Measurements from ENCODE around the gene SACM1L.

The SACM1L gene

DNA sequence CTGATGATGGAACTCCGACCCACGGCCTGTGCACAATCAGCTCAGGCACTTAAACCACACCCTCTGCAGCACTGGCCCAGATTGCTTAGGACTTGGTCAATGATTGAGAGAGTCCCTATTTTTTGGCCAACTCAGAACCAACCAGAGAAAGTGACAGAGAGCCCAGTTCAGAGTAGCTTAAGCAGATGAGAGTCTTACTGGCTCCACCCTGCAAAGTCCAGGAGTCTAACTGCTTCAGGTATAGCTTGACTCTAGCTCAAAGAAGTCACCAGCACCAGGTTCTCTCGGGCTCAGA lies 87.1 kb downstream of the SACM1L start:
- Mint-ChIP-seq H3K4me1 (peaks cover 19% of the 10 kb centered on the region), H3K27me3 (peaks cover 66% of the 10 kb centered on the region), H3K27ac (no peak overlapping the region), H3K9me3 (no peaks in the 10 kb centered on the region), H3K4me3 (no peak overlapping the region)
- DNase-seq (no peak), ATAC-seq (no peak)

DNA sequence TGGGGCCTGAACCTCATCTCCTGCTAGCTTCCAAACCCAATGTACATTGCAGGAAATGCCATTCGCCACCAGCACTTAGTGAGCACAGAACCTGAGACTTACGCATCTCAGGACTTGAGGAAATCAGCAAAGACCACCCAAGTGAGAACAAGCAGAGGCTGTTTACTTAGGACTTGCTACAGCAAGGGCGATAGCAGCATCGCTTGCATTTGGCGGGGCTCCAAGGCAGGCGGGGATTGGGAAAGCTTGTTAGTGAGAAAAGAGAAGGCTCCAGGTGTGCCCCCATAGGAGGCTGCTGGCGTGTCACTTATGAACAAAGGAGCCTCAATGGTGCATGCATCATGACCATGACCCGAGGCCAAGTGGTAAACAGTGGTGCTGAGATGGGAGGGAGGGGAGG lies 87.4 kb downstream of the SACM1L start:
- Mint-ChIP-seq H3K9me3 (no peaks in the 10 kb centered on the region), H3K4me3 (no peak overlapping the region), H3K4me1 (peaks cover 18% of the 10 kb centered on the region), H3K27ac (no peak overlapping the region), H3K27me3 (peaks cover 62% of the 10 kb centered on the region)
- no peak for DNase-seq
- ATAC-seq, result no peak

DNA sequence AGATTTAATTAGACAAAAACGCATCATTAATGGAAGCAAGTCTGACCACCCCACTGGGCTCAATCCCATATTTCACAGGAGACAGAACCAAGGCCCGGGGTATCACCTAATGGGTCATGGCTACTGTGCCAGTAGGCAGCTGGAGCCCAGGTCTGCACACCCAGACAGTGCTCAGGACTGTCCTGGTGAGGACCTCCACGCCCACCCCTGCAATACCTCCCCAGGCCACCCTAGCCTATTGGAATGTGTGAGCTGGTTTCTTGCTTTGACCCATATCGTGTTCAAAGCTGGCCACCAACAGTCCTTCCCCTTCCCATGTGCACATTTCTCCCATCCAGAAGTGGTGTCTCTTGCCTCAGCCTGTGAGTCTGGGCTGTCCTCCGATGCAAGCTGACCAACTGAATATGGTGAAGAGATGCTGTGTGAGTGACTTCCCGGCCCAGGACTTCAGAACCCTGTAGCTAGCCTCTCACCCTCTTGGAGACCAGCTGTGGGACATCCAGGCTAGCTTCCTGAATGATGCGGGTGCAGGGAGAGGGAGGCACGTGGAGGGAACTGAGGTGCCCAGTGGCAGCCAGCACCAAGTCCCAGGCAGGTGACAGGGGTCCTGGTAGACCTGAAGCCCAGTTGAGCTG lies 88.0 kb downstream of the SACM1L start:
- ATAC-seq, result no peak
- Mint-ChIP-seq H3K27ac (no peak overlapping the region), H3K4me3 (no peak overlapping the region), H3K4me1 (peaks cover 11% of the 10 kb centered on the region), H3K27me3 (peaks cover 56% of the 10 kb centered on the region), H3K9me3 (no peaks in the 10 kb centered on the region)
- no peak for DNase-seq

DNA sequence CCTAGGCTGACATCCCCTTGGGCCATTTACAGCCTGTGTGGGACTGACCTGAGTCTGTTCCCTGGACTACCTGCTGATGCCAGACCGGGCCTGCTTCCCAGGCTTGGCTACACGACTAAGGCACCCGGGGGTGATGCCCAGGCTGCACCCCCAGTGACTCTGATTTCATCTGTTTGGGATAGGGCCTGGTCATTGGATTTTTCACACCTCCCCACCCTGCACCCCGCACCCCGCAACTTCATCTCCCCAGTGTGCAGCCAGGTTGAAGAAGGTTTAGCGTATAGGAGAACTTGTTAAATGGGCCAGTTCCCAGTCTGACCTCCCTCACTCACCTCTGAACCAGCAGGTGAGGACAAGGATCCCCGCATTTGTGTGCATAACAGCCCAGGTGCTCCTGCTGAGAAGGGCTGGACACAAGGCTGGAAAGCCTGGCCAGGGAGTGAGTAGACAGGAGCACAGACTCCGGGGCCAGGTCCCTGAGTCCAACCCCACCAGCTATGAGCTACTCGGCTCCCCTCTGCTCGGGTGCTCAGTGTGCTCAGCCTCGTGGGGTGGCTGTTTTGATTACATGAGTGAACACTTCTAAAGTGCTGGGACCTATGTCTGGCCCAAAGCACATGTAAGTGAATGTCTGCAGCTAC lies 88.7 kb downstream of the SACM1L start:
- ATAC-seq, result no peak
- Mint-ChIP-seq H3K4me1 (peaks cover 5% of the 10 kb centered on the region), H3K27ac (no peak overlapping the region), H3K27me3 (peaks cover 50% of the 10 kb centered on the region), H3K9me3 (no peaks in the 10 kb centered on the region), H3K4me3 (no peak overlapping the region)
- no peak for DNase-seq

DNA sequence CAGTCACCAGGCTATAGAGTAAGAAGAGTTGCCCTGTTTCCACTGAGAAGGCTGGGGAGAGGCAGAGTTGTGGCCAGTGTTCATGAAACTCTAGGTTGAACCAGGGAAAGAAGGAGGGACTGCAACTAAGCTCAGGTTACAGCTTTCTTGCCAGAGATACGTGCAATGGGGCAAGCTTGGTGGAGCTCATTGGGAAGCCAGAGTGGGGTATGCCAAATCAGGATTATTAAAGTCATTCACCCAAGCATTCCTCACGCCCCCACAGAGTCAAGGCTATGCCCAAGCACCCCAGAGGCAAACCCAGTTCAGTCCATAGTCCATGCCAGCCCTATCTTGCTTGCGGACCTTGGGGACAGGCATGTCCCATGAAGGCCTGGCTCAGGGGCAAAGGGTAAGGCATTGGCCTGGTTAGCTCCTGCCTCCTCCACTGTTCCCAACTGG lies 89.6 kb downstream of the SACM1L start:
- H3K4me3 Mint-ChIP-seq, result no peak overlapping the region
- no peaks in the 10 kb centered on the region for H3K9me3 Mint-ChIP-seq
- no peak overlapping the region for H3K27ac Mint-ChIP-seq
- no peaks in the 10 kb centered on the region for H3K4me1 Mint-ChIP-seq
- peaks cover 42% of the 10 kb centered on the region for H3K27me3 Mint-ChIP-seq
- no peak for DNase-seq
- no peak for ATAC-seq

DNA sequence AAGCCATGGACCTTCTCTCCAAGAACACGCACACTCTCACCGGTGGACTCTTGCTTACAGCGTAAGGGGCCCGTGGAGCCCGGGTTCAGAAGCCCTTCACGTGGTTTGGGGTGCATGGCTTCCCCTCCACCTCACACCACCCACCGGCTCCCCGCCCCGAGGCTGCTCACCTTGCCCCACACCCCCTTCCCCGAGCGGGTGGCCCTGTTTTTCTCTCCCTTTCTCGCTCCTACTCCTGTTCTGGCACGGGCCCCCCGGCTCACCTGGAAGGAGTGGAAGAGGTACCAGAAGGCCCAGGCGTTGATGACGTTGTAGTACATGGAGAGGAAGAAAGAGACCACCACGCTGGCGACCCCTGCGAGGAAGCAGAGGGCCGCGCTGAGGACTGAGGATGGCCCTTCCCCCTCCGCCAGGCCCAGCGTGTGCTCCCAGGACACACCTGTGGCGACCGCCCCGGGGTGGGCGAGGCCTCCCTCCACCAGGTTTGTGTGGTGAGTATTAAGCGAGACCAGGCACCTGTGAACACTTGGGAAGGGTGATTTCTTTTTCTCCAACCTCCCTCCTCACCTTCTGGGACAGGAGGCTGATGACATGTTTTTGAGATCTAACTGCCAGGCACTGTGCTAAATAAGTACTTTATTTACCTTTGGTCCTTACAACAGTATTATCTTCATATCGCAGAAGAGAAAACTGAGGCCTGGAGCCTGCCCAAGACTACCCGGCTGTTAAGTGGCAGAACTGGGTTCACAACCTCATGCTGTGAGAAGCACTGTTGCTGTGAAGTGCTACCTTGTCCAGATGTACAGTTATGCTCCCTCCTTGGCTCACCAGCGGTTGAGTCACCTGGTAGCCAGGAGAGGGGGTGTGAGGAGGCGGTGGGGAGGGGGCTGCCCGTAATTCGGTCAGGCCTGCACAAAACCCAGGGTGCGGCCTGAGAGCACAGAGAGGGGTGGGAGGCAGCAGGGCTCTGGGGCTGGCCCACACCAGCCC lies 90.8 kb downstream of the SACM1L start:
- Mint-ChIP-seq H3K27ac (no peak overlapping the region), H3K4me3 (no peak overlapping the region), H3K27me3 (peaks cover 30% of the 10 kb centered on the region), H3K4me1 (no peaks in the 10 kb centered on the region), H3K9me3 (peaks cover 3 to 5% of the 10 kb centered on the region in 2 donors)
- ATAC-seq (no peak), DNase-seq (no peak)

DNA sequence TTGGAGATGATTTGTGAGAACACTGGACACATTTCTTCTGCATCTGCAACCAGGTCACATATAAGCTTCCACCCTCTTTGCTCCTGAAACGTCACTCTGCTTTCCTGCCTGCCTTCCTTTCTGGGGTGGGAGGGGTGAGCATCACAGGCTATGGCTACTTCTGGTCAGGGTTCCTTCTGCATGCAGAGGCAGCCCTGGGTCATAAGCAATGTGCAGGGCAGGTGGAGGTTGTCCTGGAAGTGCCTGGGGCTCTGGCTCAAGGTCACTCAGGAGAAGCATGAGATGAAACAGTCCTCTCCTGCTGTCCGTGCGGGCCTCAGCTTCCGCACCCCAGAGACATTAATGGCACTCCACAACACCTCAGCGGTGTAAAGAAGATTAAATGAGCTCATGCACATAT lies 92.1 kb downstream of the SACM1L start:
- H3K4me1 Mint-ChIP-seq, result no peaks in the 10 kb centered on the region
- H3K4me3 Mint-ChIP-seq, result no peak overlapping the region
- no peak overlapping the region for H3K27ac Mint-ChIP-seq
- H3K27me3 Mint-ChIP-seq, result peaks cover 18% of the 10 kb centered on the region
- DNase-seq, result no peak
- peaks cover 5 to 8% of the 10 kb centered on the region in 2 donors for H3K9me3 Mint-ChIP-seq
- no peak for ATAC-seq

DNA sequence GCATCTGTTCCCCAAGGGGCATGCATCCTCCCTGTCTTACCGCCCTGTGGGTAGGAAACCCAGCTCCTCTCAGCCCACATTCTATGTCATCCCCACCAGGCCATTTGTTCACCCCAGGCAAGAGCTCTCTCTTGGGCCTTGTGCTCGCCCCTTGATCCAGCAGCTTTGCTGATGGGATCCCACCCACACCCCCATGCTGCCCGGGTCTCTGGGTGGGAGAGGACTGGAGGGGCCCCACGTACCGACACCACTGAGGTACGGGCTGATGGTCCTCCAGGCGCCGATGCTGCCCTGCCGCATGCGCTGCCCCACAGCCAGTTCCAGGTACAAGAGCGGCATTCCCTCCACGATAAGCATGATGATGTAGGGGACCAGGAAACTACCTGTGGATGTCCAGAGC lies 92.6 kb downstream of the SACM1L start:
- peaks cover 15% of the 10 kb centered on the region for H3K27me3 Mint-ChIP-seq
- H3K4me1 Mint-ChIP-seq, result no peaks in the 10 kb centered on the region
- DNase-seq, result no peak
- peaks cover 5 to 8% of the 10 kb centered on the region in 2 donors for H3K9me3 Mint-ChIP-seq
- no peak overlapping the region for H3K4me3 Mint-ChIP-seq
- no peak overlapping the region for H3K27ac Mint-ChIP-seq
- ATAC-seq, result no peak

DNA sequence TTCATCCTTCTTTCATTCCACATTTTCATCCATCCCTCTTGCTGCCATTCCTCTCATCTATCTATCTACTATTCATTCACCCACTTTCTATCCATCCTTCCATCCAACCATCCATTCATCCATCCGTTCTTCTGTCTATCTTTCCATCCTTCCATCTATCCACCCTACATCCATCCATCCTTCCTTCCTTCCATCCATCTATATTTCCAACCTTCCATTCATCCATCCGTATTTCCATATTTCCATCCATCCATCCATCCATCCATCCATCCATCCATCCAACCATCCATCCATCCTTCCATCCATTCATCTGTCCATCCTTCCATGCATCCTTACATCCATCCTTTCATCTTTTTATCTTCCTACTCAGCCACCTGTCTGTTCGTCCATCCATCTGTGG lies 93.2 kb downstream of the SACM1L start:
- Mint-ChIP-seq H3K4me1 (no peaks in the 10 kb centered on the region), H3K27ac (no peak overlapping the region), H3K9me3 (peaks cover 5 to 8% of the 10 kb centered on the region in 2 donors), H3K4me3 (no peak overlapping the region), H3K27me3 (peaks cover 17% of the 10 kb centered on the region)
- DNase-seq (no peak), ATAC-seq (no peak)

DNA sequence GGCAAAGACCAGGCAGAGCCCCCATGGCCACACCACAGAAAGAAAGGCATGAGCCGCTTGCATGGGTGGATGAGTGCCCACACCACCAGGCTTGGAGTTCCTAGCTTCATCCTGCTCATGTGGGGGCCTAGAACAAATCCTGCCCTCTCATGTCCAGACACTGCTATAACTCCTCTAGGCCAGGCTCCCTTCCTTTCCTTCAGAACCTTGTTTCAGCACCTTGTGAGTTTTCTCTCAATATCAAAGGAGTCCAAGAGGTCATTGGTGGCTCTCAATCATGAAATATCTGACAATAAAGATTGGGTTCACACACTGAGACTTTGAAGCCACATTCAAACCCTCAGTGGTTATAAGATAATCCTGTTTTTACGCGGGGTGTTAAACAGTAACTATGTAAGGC lies 94.5 kb downstream of the SACM1L start:
- DNase-seq (no peak), ATAC-seq (no peak)
- peaks cover 14% of the 10 kb centered on the region for H3K27me3 Mint-ChIP-seq
- H3K27ac Mint-ChIP-seq, result no peak overlapping the region
- H3K9me3 Mint-ChIP-seq, result peaks cover 5 to 13% of the 10 kb centered on the region in 2 donors
- no peaks in the 10 kb centered on the region for H3K4me1 Mint-ChIP-seq
- no peak overlapping the region for H3K4me3 Mint-ChIP-seq

DNA sequence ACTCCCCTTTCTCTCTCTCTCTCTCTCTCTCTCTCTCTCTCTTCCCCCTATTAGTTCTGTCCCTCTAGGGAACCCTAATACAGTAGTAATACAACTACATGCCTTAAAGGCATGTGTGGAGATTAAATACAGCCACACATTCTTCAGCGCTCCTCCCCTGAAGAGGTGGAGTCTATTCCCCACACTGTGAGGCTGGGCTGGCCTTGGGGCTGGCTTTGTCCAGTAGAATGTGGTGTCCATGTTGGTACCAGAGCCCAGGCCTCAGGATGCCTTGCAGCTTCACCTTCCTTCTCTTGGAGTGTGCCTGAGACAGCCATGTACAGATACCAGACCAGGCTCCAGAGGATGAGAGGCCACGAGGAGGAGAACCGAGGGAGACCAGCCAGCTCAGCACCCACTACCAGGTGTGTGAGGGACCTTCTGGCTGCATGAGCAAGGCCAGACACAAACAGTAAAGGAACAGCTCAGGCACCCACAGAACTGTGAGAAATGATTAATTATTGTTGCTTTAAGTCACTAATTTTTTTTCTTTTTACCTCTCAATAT lies 96.5 kb downstream of the SACM1L start:
- H3K9me3 Mint-ChIP-seq, result peaks cover 14 to 24% of the 10 kb centered on the region in 2 donors
- DNase-seq, result no peak
- H3K4me1 Mint-ChIP-seq, result no peaks in the 10 kb centered on the region
- H3K27ac Mint-ChIP-seq, result no peak overlapping the region
- H3K4me3 Mint-ChIP-seq, result no peak overlapping the region
- ATAC-seq, result no peak
- peaks cover 23% of the 10 kb centered on the region for H3K27me3 Mint-ChIP-seq

DNA sequence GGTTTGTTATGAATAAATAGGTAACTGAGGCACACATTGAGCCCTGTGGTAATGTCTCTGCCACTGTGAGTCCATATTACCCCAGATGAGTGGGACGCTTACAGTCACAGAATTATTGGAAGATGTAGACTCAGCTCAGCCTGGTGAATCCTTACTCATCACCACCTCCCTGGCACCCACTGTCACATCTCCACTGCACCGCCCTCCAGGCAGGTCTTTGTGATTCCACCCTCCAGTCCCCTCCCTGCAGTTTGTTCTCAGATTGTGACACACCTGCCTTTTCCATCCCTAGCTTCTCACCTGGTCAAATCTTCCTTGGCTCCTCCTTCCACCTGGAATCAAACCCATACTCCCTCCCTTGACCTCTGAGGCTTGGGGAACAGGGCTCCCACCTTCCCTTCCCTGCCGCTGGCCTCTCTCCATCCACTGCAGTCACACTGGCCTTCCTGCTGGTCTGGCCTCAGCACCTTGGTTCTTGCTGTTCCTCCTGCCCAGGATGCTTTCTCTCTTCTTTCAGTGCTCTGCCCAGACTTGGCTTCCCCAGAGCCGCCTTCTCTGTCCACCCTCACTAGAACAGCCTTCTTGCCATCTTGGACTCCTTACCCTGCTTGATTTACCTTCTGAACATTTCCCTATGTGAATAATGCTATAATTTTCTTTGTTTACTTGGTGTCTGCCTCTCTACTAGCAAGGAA lies 97.8 kb downstream of the SACM1L start:
- no peak for ATAC-seq
- Mint-ChIP-seq H3K27me3 (peaks cover 36% of the 10 kb centered on the region), H3K9me3 (peaks cover 14 to 27% of the 10 kb centered on the region in 2 donors), H3K27ac (peak overlapping the region in 1 of 2 donors; percentile 66), H3K4me3 (no peak overlapping the region), H3K4me1 (no peaks in the 10 kb centered on the region)
- no peak for DNase-seq

DNA sequence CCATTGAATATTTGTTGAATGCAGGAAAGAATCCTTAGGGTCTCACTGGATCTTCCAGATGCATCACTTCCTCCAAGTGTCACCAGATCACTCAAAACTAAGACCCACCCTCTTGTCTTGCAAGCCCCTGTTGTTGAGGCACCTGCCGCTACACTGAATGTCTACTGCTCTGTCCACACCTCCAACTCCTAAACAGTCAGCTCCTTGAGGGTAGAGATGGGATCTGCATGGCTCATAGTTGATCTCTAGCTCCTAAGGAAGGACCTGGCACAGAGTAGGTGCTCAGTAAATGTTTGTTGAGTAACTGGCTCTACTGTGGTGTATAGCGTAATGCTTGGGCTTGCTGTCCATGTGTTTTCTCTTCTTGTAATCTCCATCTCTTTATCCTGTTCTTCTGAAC lies 98.4 kb downstream of the SACM1L start:
- peaks cover 36% of the 10 kb centered on the region for H3K27me3 Mint-ChIP-seq
- DNase-seq (no peak), ATAC-seq (no peak)
- H3K27ac Mint-ChIP-seq, result no peak overlapping the region
- no peak overlapping the region for H3K4me3 Mint-ChIP-seq
- H3K9me3 Mint-ChIP-seq, result peaks cover 14 to 27% of the 10 kb centered on the region in 2 donors
- H3K4me1 Mint-ChIP-seq, result no peaks in the 10 kb centered on the region

DNA sequence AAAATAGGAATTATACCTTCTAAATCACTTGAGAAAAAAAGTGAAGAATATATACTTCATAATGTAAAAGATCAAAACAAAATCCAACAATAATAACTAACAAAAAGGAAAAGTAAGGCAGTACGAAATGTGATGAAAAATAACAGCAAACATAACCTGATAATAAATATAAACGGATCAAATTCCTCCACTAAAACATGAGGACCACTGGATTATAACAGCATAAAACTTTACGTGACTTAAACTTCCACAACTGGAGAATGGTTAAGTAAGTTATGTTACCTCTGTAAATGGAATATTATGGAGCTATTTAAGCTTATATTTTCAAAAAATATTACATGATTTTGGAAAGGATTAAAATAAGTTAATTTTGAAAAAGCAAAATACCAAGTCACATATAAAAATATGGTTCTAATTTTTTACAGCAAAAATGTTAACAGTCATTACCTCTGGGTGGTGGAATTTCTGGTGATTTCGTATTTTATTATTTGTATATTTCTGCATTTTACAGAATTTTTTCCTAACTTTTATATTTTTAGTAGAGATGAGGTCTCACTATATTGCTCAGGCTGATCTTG lies 100.1 kb downstream of the SACM1L start:
- Mint-ChIP-seq H3K27ac (no peak overlapping the region), H3K27me3 (peaks cover 46% of the 10 kb centered on the region)

DNA sequence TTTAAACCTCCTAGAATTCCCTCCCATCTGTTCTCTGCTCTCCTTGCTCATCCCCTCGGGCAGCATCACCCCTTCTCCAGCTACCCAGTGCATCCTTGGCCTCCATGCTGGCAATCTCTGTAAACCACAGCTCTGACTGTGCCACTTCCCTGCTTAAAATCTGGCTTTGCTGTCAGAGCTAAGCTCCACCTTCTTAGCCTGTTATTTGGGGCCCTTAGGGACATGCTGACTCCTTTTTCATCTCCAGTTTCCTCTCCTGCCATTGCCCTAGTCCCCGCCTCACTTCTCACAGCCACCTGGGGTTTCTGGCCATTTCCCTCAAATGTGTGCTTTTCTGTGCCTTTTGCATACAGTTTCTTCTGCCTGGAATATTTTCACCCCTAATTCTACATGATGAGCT lies 101.4 kb downstream of the SACM1L start:
- no peak for ATAC-seq
- no peak overlapping the region for H3K27ac Mint-ChIP-seq

More for the DNA sequence above, 100.1 kb downstream of the SACM1L start:
- H3K4me1 Mint-ChIP-seq, result no peaks in the 10 kb centered on the region
- peaks cover 14 to 27% of the 10 kb centered on the region in 2 donors for H3K9me3 Mint-ChIP-seq
- DNase-seq (no peak), ATAC-seq (no peak)
- H3K4me3 Mint-ChIP-seq, result no peak overlapping the region

More for the DNA sequence above, 101.4 kb downstream of the SACM1L start:
- DNase-seq, result no peak
- Mint-ChIP-seq H3K4me1 (peaks cover 6% of the 10 kb centered on the region), H3K27me3 (peaks cover 59% of the 10 kb centered on the region), H3K9me3 (peaks cover 9 to 19% of the 10 kb centered on the region in 2 donors), H3K4me3 (no peak overlapping the region)

All from stimulated activated naive CD8-positive, alpha-beta T cell treated with anti-CD3 and anti-CD28 coated beads, Interleukin-15, amount 100 ng/mL, for 72 hours (primary cell).